Motor neuron (in vitro differentiated cells): ENCODE results near the gene FRY. TPM values are rescaled to one million over a fixed set of nuclear protein-coding genes. Genes with fewer than 3 reads are reported as not detected.
"Not testable (repeated sequence)": the region's sequence is repeated elsewhere in the genome, so short reads cannot be mapped to it uniquely, and the experiment has no call there.

Source experiments
- ATAC-seq, 8 experiments: fragments of 200-7000 bp; cut with Tn5 transposase; replicated peaks in 6 of 8; 2 replicates each; pipeline ENCODE4 v1.8.0; 2021; ENCODE audit warnings: mild to moderate bottlenecking in 8 of 8, moderate library complexity in 8 of 8
- H3K27ac ChIP-seq, 2 donors: fragments of 250-450 bp; sonication (Bioruptor Pico); 2 replicates each; pipeline ENCODE4 v1.9.0; 2021; ENCODE audit warnings: antibody characterized with exemption in 2 of 2, mild to moderate bottlenecking in 2 of 2, moderate library complexity in 1 of 2
- H3K4me1 ChIP-seq, 2 donors: fragments of 250-450 bp; sonication (Bioruptor Pico); replicated peaks in 1 of 2; 2 replicates each; pipeline ENCODE4 v1.6.1; 2021; ENCODE audit warnings: antibody characterized with exemption in 2 of 2, mild to moderate bottlenecking in 2 of 2, moderate library complexity in 1 of 2
- H3K4me3 ChIP-seq, 5 donors: fragments of 250-450 bp; sonication (Bioruptor Pico); 2 replicates each; pipeline ENCODE4 v1.9.0; 2021; ENCODE audit warnings: antibody characterized with exemption in 5 of 5, mild to moderate bottlenecking in 5 of 5, moderate library complexity in 4 of 5
- WGBS, 10 experiments: fragments of 450-650 bp; shearing (Covaris generic); methylation state at CpG; one replicate each; pipeline ENCODE4 v1.0.0; 2022; 5-methylcytosine and 5-hydroxymethylcytosine counted together
- in situ Hi-C, 9 experiments: fragments of 400-800 bp; cut with MboI; loops; one replicate each; pipeline ENCODE4 v1.15.0; 2021; ENCODE audit warnings: low sequenced_read_pairs in 9 of 9, low pct_unique_long_range_greater_than_20kb in 2 of 9; ENCODE audit not compliant: unreplicated experiment in 9 of 9
- total RNA-seq, 8 experiments: library from RNA; unstranded; fragments of 300-600 nt; gene quantifications; 2 replicates each; pipeline versions ENCODE4 v1.2.3 to v1.2.4, GENCODE V29; 2022

Gene FRY
- 10 to 100 TPM in 7 of 8 experiments, 1 to 10 TPM in 1; 6.0 to 54.0 (median 35.7) TPM for total RNA-seq

DNA sequence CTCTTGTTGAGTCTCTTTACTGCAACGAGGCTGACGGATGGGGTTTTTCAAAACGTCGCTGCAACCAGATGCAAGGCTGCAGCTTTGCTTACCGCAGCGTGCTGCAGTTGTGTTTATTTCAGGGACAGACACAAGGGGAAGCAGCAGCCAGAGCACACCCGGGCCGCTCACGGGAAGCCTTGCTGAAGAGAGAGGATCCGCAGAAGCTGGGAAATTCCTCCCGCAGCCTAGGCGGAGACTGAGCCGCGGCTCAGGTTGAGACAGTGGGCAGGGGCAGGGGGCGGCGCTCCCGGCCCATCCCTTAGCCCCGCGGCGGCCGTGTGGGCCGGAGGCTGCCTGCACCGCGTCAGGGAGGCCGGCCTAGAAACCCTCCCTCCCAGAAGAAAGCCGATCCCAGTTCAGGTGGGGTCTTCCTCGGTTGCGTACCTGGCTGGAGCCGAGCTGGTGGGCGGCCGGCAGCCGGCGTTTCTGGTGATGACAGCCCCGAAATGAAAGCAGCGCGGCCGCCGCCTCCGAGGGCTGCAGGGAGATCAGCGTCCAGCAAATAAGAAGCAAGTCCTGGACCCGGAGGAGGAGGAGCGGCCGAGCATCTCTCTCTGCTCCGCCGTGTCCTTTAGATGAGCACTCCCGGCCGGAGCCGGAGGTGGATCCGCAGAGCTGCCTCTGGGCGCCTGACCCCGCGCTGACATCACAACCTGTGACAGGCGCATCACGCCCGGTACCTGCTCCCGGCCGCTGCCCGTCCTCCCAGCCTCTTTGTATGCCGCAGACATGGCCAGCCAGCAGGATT, at the start of gene FRY:
TSS of gene FRY (plus strand) at position 750 of the 790 bp plus-strand sequence. CDS start at position 772, 22 bp downstream.
- peak; percentile 83 to 93 (median 92) for ATAC-seq
- WGBS, 10 experiments: 0 to 20% (median 2%) methylated on average over 1 to 18 of the region's 59 CpGs; no CpG with 5 or more reads in 1 of the 10 experiments
- in situ Hi-C loops: loop anchor here in 1 of 9 experiments (25.0 kb wide), 1 partner anchor 281 kb away; the partner anchor contains the start of genes BRCA2 and ZAR1L
- peak within 1 kb of the TSS; percentile 65 to 92 (median 68) for H3K4me3 ChIP-seq
- H3K27ac ChIP-seq: peak within 1 kb of the TSS; percentile 87 to 92
- H3K4me1 ChIP-seq: peaks cover 18 to 53% of the 10 kb centered on the region in 2 donors

- H3K4me3 ChIP-seq: no peak overlapping the region
- peak in 4 of 8 experiments; percentile 25 to 70 (median 40) for ATAC-seq
- H3K4me1 ChIP-seq: no peaks in the 10 kb centered on the region
- in situ Hi-C loops: no loop called here
- no peak overlapping the region for H3K27ac ChIP-seq
- WGBS, 10 experiments: 57 to 100% (median 83%) methylated on average over 1 to 2 of the region's 2 CpGs; no CpG with 5 or more reads in 3 of the 10 experiments
Measured at GRCh38 chr13:31982124-31982523, 49.5 kb upstream of the FRY start.

GRCh38 chr13:31982540-31982939, 49.0 kb upstream of the FRY start:
- Histone ChIP-seq H3K4me3 (no peak overlapping the region), H3K27ac (no peak overlapping the region), H3K4me1 (no peaks in the 10 kb centered on the region)
- WGBS, 10 experiments: 45 to 100% (median 78%) methylated on average over 1 to 5 of the region's 5 CpGs; no CpG with 5 or more reads in 1 of the 10 experiments
- peak in 6 of 8 experiments; percentile 38 to 95 (median 68) for ATAC-seq
- in situ Hi-C loops: no loop called here

- WGBS, 10 experiments: 94 to 100% (median 100%) methylated on average over 2 of the region's 2 CpGs; no CpG with 5 or more reads in 5 of the 10 experiments
- H3K4me3 ChIP-seq, ATAC-seq, in situ Hi-C loops, H3K27ac ChIP-seq, H3K4me1 ChIP-seq: not testable (repeated sequence)
Measured at GRCh38 chr13:31983696-31984095, 47.9 kb upstream of the FRY start.

GRCh38 chr13:31984388-31984787, 47.2 kb upstream of the FRY start:
- H3K4me3 ChIP-seq, ATAC-seq, in situ Hi-C loops, H3K27ac ChIP-seq, H3K4me1 ChIP-seq: not testable (repeated sequence)
- 17 to 100% (median 91%) methylated on average over 1 to 4 of the region's 4 CpGs; no CpG with 5 or more reads in 4 of the 10 experiments for WGBS, 10 experiments

- peak in 3 of 8 experiments; percentile 45 to 76 (median 60) for ATAC-seq
- Histone ChIP-seq H3K27ac (no peak overlapping the region), H3K4me3 (no peak overlapping the region), H3K4me1 (no peaks in the 10 kb centered on the region)
- WGBS, 10 experiments: 32 to 100% (median 51%) methylated on average over 1 to 5 of the region's 5 CpGs
- in situ Hi-C loops: no loop called here
Measured at GRCh38 chr13:31986676-31987470, 44.7 kb upstream of the FRY start.

DNA sequence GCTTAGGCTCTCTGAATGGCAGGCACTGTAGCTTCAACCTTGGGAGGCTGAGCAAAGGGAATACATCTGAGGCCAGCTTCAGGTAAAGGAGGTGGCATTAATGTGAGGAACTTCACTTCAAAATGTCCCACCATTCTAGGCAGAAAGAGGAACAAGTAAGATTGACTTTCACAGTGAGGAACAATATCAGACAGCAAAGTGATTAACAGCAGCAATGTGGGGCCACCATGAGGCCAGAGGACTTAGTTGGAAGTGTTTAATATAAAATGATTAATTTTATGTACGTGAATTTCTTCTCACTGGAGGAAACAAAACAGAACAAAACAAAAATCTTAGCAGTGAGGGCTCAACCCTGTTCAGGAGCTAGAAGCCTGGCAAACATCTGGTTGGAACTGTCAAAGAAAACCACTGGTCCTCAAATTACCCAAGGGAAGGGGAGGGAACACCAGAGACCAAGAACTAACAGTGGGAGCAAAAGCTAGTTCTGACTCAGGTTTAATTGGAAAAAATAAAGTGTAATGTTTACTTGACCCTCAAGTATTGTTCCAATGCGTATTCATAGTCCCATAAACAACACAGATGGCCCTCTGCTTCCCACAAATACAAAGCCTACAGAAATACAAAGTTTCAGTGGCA, 43.9 kb upstream of the FRY start:
- Histone ChIP-seq H3K27ac (no peak overlapping the region), H3K4me1 (no peaks in the 10 kb centered on the region), H3K4me3 (no peak overlapping the region)
- in situ Hi-C loops: no loop called here
- ATAC-seq: no peak
- 22 to 96% (median 87%) methylated on average over 1 to 2 of the region's 2 CpGs; no CpG with 5 or more reads in 2 of the 10 experiments for WGBS, 10 experiments

DNA sequence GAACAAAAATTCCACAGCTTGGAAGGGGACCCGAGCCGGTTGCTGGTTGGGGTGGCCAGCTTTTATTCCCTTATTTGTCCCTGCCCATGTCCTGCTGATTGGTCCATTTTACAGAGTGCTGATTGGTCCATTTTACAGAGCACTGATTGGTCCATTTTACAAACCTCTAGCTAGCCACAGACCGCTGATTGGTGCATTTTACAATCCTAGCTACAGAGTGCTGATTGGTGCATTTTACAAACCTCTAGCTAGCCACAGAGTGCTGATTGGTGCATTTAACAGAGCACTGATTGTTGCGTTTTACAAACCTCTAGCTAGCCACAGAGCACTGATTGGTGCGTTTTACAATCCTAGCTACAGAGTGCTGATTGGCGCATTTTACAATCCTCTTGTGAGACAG, 37.2 kb upstream of the FRY start:
- WGBS, 10 experiments: 64 to 100% (median 85%) methylated on average over 1 to 5 of the region's 6 CpGs; no CpG with 5 or more reads in 2 of the 10 experiments
- H3K4me1 ChIP-seq, in situ Hi-C loops, ATAC-seq, H3K4me3 ChIP-seq, H3K27ac ChIP-seq: not testable (repeated sequence)

- ATAC-seq: peak in 1 of 8 experiments; percentile 21
- Histone ChIP-seq H3K4me3 (no peak overlapping the region), H3K27ac (no peak overlapping the region), H3K4me1 (no peaks in the 10 kb centered on the region)
- in situ Hi-C loops: no loop called here
- 0 to 100% (median 82%) methylated on average over 1 to 2 of the region's 2 CpGs; no CpG with 5 or more reads in 4 of the 10 experiments for WGBS, 10 experiments
Measured at GRCh38 chr13:31996601-31997000, 35.0 kb upstream of the FRY start.

DNA sequence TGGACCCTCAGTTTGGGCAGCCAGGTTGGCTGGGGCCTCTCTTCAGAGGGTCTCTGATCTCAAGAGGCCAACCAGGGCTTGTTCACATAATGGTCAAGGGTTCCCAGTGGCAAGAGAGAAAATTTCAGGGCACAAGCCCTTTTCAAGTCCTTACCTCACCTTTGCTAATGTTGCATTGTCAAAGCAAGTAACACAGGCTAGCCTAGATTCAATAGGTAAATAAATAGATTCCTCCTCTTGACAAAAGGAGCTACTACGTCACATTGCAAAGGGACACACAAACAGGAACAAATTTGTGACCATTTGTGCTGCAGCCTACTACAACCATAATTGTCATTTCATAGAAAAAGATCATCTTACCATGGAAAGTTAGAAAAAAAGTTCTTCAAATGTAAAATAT, 33.9 kb upstream of the FRY start:
- Histone ChIP-seq H3K4me1 (no peaks in the 10 kb centered on the region), H3K4me3 (no peak overlapping the region), H3K27ac (no peak overlapping the region)
- WGBS, 10 experiments: 80 to 100% (median 100%) methylated on average over 1 of the region's 1 CpG; no CpG with 5 or more reads in 2 of the 10 experiments
- in situ Hi-C loops: no loop called here
- ATAC-seq: no peak

- peak in 2 of 8 experiments; percentile 48 to 49 for ATAC-seq
- H3K4me1 ChIP-seq: no peaks in the 10 kb centered on the region
- 20 to 100% (median 98%) methylated on average over 1 to 6 of the region's 6 CpGs; no CpG with 5 or more reads in 2 of the 10 experiments for WGBS, 10 experiments
- in situ Hi-C loops: no loop called here
- H3K4me3 ChIP-seq: no peak overlapping the region
- H3K27ac ChIP-seq: no peak overlapping the region
Measured at GRCh38 chr13:31998131-31998530, 33.4 kb upstream of the FRY start.

GRCh38 chr13:32000754-32001153, 30.8 kb upstream of the FRY start:
- H3K4me1 ChIP-seq, H3K27ac ChIP-seq, H3K4me3 ChIP-seq, in situ Hi-C loops: not testable (repeated sequence)
- WGBS, 10 experiments: 44 to 100% (median 60%) methylated on average over 1 to 3 of the region's 7 CpGs; no CpG with 5 or more reads in 7 of the 10 experiments
- ATAC-seq: peak in 2 of 8 experiments; percentile 16 to 59
